SKM-1 (cell line): ENCODE measurements around the gene SLC1A4.

Experiments used
- DNase-seq: peaks from one replicate; lab custom pipeline; 2025; ENCODE audit not compliant: unreplicated experiment; lab: John Stamatoyannopoulos, UW

The SLC1A4 gene

DNA sequence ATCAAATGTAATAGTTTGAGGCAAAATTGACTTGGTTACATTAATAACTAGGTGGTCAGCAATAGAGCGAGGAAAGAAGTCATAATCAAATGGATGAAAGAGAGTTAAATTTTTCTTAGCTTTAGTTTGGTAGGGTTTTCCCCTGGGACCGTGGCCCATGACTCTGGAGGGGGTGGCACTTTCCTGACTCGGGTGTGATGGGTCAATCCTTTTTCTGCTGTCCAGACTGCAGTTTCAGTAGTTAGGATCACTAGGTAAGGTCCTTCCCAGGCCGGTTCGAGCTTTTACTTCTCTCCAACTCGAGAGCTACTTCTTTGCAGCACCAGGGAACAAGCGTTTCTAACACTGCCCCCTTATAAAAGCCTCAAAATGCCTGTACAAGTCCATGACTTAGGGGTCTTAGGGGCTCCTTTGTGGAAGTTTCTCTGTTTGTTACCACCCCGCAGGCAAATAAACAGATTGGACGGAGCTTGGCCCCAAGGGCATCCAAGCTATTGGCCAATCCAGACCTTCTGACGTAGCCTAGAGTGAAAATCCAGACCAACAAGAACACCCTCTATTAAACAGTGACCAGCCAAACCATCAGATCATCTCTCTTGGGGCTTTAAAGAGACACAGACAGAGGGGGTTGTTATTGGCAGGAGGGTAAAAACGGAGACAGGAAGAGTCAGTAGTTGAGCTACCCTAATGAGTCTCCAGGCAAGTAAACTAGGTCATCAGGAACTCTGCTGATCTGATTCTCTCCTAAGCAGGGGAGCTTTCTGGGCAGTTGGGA, 57.6 kb downstream of the SLC1A4 start:
- DNase-seq: no peak

DNA sequence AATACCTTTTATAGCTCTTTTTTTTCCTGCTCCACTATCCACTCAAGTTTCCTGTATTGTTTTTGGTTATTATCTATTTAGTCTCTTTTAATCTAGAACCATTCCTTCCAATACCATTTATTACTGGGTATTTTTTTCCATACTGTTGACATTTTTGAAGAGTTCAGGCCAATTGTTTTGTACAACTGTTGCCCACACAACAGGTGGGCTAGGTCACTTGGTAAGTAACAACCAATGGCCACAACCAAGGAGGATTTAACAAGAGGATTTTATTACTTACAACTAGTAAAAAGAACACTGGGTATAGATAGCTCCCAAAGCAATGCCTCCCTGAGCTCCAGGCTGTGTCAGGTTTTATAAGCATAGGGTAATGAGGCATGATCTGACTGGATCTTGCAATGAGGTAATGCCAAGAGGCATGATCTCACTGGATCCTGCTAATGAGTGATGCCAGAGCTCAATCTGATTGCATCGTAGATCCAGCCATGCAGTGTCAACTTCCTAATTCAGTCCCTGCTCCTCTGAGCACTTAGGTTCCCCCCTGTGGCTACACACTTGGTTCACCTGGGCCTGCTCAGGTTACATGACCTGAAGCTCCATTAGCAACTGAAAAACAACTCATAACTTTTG, 59.9 kb downstream of the SLC1A4 start:
- no peak for DNase-seq

DNA sequence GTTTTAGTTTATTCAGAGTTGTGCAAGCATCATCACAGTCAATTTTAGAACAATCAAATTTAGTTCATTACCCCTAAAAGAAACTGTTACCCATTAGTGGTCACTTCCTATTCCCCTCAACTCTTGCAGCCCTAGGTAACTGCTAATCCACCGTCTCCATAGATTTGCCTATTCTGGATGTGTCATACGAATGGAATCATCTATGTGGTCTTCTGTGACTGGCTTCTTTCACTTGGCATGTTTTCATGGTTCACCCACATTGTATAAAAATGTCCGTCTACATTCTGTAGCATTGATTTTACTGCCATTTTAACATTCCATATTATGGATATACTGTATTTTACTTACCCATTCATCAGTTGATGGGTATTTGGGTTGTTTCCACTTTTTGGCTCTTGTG, 61.7 kb downstream of the SLC1A4 start:
- DNase-seq: no peak

DNA sequence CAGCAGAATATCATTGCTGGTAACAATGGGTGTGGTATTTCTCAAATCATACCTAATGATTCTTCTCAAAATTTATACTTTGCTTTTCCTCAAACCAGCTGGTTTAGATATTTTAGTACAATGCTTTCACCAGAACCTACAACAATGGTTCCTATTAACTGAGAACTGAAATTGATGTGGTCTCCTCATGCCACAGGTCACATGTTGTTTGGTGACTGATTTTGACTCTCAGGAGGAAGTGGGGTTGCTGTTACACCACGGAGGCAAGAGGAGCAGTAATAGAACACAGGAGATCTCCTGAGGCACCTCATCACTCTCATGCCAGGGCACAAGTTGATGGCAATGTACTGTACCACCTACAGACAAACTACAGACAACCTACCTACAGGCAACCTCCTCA, 64.0 kb downstream of the SLC1A4 start:
- DNase-seq: peak; percentile 57

DNA sequence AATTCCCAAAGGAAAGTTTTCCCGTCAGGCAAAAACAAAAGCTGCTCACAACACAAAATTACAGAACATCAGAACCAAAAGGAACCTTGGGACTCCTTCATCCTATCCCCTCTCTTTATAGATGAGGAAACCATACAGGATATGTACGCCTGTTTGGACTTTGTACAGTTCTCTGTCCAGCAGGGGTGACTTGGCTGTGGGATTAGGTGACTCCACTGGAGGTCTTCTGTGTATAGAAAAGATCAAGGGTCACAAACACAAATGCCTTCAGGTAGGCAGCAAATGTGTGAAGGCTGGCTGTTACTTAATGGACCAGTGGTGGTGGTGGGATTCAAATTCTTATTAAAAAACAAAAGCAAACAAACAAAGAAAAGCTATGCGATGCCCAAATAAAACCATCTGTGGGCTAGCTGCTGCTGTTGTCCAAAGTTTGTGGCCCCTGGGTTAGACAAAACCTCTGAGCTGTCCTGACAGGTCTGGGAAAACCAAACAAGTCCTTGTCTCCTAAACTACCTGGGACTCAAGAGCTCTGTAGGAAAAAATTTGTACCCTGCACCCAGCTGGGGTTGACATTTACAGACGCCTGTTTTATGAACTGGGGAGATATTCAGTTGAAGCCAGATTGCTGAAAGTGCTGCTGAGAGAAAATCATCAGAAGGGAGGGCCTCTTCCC, 65.7 kb downstream of the SLC1A4 start:
- DNase-seq: no peak

DNA sequence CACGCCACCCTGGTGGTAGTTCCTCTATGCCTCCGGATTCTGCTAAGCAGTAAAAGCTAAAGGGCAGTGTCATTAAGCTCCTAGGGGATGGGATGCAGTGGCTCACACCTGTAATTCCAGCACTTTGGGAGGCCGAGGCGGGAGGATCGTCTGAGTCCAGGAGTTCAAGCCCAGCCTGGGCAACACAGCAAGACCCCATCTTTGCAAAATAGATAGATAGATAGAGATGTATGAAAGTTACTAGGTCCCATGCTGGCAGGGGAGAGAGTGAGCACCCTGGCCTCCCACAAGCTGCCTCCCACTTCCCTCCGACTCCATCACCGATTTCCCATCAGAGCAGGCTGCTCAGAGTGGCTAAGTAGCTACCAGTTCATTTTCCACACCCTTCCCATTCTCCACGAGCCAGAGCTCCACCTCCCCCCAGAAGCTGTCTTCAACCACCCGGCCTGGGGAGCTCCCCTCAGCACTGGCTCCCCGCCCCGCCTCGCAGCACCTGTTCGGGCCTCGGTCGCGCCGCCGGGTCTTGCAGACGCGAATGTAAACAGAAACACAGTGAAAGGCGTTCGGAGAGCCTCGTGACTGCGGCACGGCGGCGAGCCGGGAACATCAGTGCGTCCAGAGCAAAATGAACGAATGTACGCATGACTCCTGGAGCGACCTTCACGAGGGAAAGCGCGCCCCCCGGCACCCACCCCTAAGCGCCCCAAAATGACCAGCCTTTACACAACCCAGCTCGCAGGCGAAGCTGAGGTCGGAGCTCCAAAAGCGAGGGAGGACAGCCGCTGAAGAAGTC, 66.4 kb downstream of the SLC1A4 start:
- no peak for DNase-seq

GRCh38 chr2:65056215-65057053, 67.2 kb downstream of the SLC1A4 start, which contains the start of gene CEP68:
TSS of gene CEP68 (plus strand) at chr2:65056416. CDS start at chr2:65069445, 13,029 bp downstream.
- DNase-seq: peak; percentile 94

DNA sequence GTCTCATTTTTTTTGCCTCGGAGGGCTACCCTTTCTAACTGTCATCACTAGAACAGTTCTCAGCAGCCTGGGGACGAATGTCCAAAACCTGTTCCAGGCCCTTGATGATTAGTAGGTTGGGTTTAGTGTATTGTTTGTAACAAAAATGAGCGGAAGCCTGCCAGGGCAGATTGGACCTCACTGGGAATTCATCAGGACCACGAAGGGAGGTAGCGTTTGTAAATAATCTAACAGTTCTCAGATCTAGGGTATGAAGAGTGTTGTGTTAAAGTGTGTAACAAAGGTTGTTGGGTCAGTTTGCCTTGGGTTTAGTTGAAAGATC, 67.8 kb downstream of the SLC1A4 start:
- DNase-seq: no peak

DNA sequence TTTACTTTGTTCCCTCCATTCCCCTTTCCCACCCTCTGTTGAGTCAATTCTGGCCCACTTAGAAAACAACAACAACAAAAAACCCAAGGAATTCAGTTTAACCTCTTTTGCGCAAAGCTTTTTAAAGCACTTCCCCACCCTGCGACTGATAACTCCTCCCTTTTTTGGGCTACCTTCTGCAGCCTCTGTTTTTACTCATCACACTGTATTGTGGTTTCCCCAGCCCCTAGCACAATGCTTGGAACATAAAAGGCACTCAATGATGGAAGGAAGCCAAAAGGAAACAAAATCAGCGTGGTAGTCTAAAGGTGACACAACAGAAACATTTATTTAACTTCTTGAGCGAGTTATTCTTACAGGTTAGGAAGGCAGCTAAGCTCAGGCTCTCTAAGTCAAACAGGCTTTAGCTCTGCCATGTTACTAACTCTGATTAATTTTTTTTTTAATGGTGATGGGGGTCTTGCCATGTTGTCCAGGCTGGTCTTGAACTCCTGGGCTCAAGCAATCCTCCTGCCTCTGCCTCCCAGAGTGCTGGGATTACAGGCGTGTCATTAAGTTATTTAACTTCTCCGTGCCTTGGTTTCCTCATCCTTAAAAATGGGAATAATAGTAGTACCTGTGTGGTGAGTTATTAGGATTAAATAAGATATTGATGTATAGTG, 68.3 kb downstream of the SLC1A4 start:
- no peak for DNase-seq

- DNase-seq: no peak
These were observed 69.9 kb downstream of the SLC1A4 start for GRCh38 chr2:65059071-65059470.

DNA sequence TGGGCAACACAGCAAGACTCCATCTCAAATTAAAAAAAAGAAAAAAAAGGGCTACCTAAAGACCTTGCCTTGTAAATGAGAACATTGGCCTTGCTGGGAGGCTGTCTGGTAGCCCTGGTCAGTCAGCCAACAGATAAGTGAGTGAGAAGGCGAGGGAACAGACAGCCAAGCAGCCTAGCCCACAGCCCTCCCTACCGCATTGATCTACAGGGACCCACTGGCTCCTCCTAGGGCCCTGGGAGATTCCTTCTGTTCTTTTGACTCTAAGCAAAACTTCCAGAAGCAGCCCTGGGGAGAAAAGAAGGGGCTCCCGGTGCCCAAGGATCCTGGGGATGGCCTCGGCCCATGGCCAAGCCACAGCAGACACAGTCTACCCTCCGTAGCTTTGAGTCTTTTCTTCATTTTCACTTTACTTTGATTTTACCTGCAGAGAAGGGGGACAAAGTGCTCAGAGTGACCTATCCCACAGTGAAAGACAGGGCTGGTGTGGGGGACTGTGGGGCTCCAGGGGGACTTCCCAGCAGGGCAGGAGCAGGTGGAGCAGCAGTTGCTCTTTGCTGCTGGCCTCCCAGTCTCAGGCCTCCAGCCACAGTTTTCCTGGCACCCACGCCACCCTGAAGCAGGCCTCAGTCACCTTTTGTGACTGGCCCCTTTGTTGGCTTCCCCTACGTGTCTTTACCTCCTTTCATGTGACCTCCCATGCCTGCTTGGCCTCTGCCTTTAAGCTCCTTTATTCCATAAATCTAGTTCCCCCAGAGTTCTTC, 72.1 kb downstream of the SLC1A4 start:
- no peak for DNase-seq

DNA sequence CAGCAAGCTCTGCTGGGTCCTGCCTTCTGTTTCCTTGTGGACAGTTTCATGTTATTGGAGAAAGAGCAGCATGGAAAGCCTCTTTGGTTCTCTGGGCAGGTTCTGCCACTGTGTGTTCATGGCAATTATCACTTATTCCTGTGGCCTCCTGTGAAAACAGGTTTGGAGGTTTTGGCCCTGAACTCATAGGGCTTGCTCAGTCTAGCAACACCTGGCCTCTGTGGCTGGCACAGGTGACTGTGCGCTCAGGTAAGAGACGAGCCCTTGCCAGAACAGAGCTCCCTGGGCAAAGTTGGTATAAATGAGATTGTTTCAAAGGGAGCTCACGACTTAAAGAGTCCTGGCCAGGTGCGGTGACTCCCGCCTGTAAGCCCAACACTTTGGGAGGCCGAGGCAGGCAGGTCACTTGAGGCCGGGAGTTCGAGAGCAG, 72.7 kb downstream of the SLC1A4 start:
- no peak for DNase-seq

- no peak for DNase-seq
These were observed 73.9 kb downstream of the SLC1A4 start for GRCh38 chr2:65062843-65063825.

DNA sequence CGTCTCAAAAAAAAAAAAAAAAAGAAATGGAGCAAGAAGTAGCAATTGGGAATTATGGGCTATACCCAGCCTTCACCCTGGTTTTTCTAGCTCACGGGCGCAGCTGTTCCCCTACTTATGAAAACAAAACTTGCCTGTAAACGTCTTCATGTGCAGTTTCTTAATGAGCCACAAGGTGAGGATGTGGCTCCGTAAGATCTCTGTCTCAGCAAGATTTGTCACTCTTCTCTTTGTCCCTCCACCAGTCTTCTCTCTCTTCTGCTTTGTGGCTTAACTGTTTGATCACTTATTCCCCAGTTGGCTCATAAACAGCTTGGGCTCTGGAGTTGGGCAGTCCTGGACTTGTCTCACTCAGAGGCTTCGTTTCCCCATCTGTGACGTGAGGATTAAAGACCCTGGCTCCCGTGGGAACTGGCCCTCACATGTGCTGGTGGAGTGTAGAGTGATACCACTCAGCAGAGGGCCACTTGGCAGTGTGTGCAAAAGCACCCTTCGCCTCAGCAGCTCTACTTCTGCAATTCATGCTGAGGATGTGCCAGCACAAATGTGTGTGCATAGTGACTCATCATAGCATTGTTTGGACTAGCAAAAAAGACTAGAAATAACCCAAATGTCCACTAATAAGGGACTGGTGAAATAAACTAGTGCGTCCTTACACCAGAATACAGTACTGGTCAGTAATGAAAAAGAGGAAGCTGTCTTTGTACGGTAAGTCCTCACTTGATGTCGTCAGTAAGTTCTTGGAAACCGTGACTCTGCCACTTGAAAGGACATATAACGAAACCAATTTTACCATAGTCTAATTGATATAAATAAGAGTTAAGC, 75.7 kb downstream of the SLC1A4 start:
- DNase-seq: peak; percentile 92

DNA sequence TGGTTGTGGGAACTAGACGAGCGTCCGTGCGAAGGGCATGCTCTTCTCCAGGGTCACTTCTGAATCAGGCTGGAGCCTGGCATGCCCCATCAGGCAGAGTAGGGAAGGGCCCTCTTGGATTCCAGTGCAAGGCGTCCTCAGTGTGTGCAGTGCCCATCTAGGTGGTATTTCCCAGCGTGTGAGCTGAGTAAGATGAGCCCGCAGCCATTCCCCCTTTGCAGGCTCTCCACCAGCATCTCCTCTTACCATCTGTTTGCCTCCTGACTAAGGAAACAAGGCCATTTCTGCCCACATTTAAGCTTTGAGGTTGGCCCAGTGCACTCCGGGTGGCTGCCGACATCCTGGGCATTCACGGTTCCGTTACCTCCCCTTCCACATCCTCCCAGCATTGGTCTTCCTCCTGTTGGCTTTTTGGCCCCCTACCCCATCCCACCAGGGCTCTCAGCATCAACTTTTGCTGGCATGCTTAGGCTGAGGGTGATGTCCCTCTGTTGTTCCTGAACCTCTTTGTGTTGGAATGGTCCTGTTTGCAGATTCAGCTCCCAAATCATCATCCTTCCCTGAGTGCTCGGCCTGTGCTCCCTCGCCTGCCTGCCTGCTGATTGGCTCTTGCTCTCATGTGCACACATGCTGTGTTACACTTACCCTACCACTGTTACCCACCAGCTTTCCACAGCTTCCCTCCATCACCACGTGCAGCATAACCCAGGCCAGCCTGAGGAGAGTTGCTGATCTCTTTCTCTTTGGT, 78.8 kb downstream of the SLC1A4 start:
- DNase-seq: no peak

- DNase-seq: no peak
These were observed 80.2 kb downstream of the SLC1A4 start for GRCh38 chr2:65069439-65069824.
